Lung (tissue), 12 donors: Measurements from ENCODE around the gene TENM4. TPM values are rescaled to one million over a fixed set of nuclear protein-coding genes. Genes with fewer than 3 reads are reported as not detected.

Source experiments
- ATAC-seq: fragments of 200-7000 bp; cut with Tn5 transposase; one replicate; pipeline ENCODE4 v1.9.1; 2020; ENCODE audit warnings: moderate number of reproducible peaks; ENCODE audit not compliant: insufficient read depth, low FRiP score
- DNase-seq, 3 donors: peaks; one replicate each; pipeline ENCODE4 v3.0.0-alpha.2; 2013 to 2017
- H3K27ac ChIP-seq, 2 donors: one replicate each; pipeline ENCODE4 v1.5.1; 2013; ENCODE audit warnings: mild to moderate bottlenecking in 2 of 2, moderate library complexity in 2 of 2, control low read depth in 1 of 2, inconsistent platforms in 1 of 2, low read depth in 1 of 2, low read length in 1 of 2
- H3K27me3 ChIP-seq, 3 donors: one replicate each; pipeline ENCODE4 v1.5.1; 2013; ENCODE audit warnings: low read length in 2 of 3; ENCODE audit not compliant: control insufficient read depth in 3 of 3, insufficient read depth in 3 of 3
- H3K36me3 ChIP-seq, 4 donors: one replicate each; pipeline ENCODE4 v1.5.1; 2013; ENCODE audit warnings: low read length in 4 of 4, mild to moderate bottlenecking in 1 of 4, moderate library complexity in 1 of 4; ENCODE audit not compliant: control insufficient read depth in 4 of 4, insufficient read depth in 4 of 4
- H3K4me1 ChIP-seq, 5 donors: one replicate each; pipeline ENCODE4 v1.5.1; 2013; ENCODE audit warnings: low read length in 5 of 5, mild to moderate bottlenecking in 2 of 5, moderate library complexity in 1 of 5; ENCODE audit not compliant: control insufficient read depth in 5 of 5, insufficient read depth in 5 of 5
- H3K4me3 ChIP-seq: one replicate; pipeline ENCODE4 v1.5.1; 2013; ENCODE audit warnings: mild to moderate bottlenecking, control low read depth, moderate library complexity
- H3K9ac ChIP-seq, 2 donors: one replicate each; pipeline ENCODE4 v1.5.1; 2013; ENCODE audit warnings: low read length in 2 of 2, control low read depth in 1 of 2; ENCODE audit not compliant: insufficient read depth in 1 of 2
- H3K9me3 ChIP-seq, 4 donors: one replicate each; pipeline ENCODE4 v1.5.1; 2013; ENCODE audit warnings: low read length in 3 of 4, mild to moderate bottlenecking in 1 of 4, moderate library complexity in 1 of 4; ENCODE audit not compliant: control insufficient read depth in 4 of 4, insufficient read depth in 3 of 4
- WGBS, 2 donors: extraction: QIAGEN DNeasy Blood & Tissue Kit; methylation state at CpG; one replicate each; pipeline ENCODE4 v1.1.7; 2013; 5-methylcytosine and 5-hydroxymethylcytosine counted together
- polyA plus RNA-seq, 2 donors: library from polyadenylated mRNA; stranded (reverse); fragments of 200-250 nt; gene quantifications; one replicate each; pipeline ENCODE4 v1.2.1, GENCODE V29; 2013
- total RNA-seq, 2 donors: library from RNA; depleted of rRNA in 1 of 2; stranded (reverse); fragments of >200 nt in 1 of 2; gene quantifications; one replicate each; pipeline ENCODE4 v1.2.1, GENCODE V29; 2014 to 2021
- TF ChIP-seq, protein P1 (sequence below): IDR thresholded peaks from 2 replicates; pipeline ENCODE4 v1.5.1; 2012; ENCODE audit warnings: mild to moderate bottlenecking; ENCODE audit errors: control extremely low read depth, extremely low read depth
- donor health status: control.
- donor health status: control.
- donor health status: Bipolar disorder and iron deficiency.
- donor health status: healthy.
- donor health status: DM: yes; HTN: yes; CAD: no.

TENM4 gene
- total and polyA plus RNA-seq, 4 donors = 0.28 to 16.4 (median 3.2) TPM

- Histone ChIP-seq H3K27ac (no peak overlapping the region), H3K36me3 (no peaks in the 10 kb centered on the region), H3K9ac (no peak overlapping the region), H3K4me1 (peaks cover 0 to 2% (median 0%) of the 10 kb centered on the region in 5 donors), H3K9me3 (no peaks in the 10 kb centered on the region), H3K4me3 (no peak overlapping the region), H3K27me3 (no peaks in the 10 kb centered on the region)
- WGBS, 2 donors = 82 to 83% methylated on average over 10 of the region's 10 CpGs
- TF ChIP-seq, protein P1, sequence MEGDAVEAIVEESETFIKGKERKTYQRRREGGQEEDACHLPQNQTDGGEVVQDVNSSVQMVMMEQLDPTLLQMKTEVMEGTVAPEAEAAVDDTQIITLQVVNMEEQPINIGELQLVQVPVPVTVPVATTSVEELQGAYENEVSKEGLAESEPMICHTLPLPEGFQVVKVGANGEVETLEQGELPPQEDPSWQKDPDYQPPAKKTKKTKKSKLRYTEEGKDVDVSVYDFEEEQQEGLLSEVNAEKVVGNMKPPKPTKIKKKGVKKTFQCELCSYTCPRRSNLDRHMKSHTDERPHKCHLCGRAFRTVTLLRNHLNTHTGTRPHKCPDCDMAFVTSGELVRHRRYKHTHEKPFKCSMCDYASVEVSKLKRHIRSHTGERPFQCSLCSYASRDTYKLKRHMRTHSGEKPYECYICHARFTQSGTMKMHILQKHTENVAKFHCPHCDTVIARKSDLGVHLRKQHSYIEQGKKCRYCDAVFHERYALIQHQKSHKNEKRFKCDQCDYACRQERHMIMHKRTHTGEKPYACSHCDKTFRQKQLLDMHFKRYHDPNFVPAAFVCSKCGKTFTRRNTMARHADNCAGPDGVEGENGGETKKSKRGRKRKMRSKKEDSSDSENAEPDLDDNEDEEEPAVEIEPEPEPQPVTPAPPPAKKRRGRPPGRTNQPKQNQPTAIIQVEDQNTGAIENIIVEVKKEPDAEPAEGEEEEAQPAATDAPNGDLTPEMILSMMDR = no peak
- DNase-seq (no peak), ATAC-seq (no peak)
These were observed 219.2 kb downstream of the TENM4 start for GRCh38 chr11:79221444-79222130.

GRCh38 chr11:79220171-79220570, 220.7 kb downstream of the TENM4 start:
- TF ChIP-seq, protein P1 = no peak
- no peak for ATAC-seq
- no peak overlapping the region for H3K27ac ChIP-seq
- H3K36me3 ChIP-seq = no peaks in the 10 kb centered on the region
- no peaks in the 10 kb centered on the region for H3K4me1 ChIP-seq
- no peak overlapping the region for H3K4me3 ChIP-seq
- DNase-seq = no peak
- H3K27me3 ChIP-seq = no peaks in the 10 kb centered on the region
- 83 to 88% methylated on average over 3 of the region's 3 CpGs for WGBS, 2 donors
- no peaks in the 10 kb centered on the region for H3K9me3 ChIP-seq
- no peak overlapping the region for H3K9ac ChIP-seq

DNA sequence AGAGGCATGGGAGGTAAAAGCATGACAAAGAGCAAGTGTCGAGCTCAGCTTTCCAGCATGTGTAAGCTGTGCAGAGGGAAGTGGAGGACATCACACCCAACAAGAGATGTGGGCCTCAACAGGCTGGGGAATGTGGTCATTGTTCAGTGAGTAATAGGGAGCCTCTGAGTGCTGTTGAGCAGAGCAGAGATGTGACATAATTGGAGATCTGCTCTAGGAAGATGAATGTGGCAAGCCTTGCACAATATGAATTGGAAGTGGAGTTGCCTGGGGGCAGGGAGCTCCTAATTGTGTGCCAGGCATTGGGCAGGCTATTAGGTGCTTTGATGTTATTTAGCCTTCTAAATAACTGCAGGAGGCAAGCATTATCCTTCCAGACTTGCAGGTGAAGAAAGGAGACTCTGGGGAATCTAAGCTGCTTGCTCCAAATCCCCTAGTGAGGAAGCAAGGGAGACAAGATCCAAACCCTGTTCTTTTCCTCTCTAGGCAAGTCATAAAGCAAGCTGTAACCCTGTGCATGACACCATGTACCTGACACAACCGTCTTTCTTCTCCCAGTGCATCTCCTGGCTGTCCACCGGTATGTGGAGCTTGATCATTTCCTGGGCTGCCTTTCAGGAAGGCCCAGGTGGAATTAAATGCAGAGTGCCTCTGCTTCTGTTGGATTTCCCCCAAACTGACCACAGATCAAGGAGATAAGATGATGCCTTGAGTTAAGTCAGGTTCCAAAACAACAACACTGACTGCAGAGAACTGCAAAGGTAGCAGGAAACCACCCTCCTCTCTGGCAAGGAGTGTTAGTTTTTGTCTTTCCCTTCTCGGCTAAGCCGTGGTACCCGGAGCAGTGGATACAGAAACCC, 221.4 kb downstream of the TENM4 start:
- Histone ChIP-seq H3K27me3 (no peaks in the 10 kb centered on the region), H3K27ac (no peak overlapping the region), H3K4me1 (no peaks in the 10 kb centered on the region), H3K9ac (no peak overlapping the region), H3K4me3 (no peak overlapping the region), H3K9me3 (no peaks in the 10 kb centered on the region), H3K36me3 (no peaks in the 10 kb centered on the region)
- TF ChIP-seq, protein P1 = no peak
- WGBS, 2 donors = 72 to 80% methylated on average over 6 of the region's 6 CpGs
- ATAC-seq (no peak), DNase-seq (no peak)
